Glomerular visceral epithelial cell (primary cell): ENCODE data around the gene JPH3.

ENCODE experiments used
- DNase-seq: peaks from one replicate; pipeline ENCODE4 v3.0.0-alpha.2; 2016; ENCODE audit errors: extremely low spot score

Gene JPH3

GRCh38 chr16:87740441-87740840, 138.1 kb downstream of the JPH3 start:
- DNase-seq: no peak

GRCh38 chr16:87740909-87741424, 138.7 kb downstream of the JPH3 start:
- DNase-seq: no peak

- DNase-seq: no peak
Measured at GRCh38 chr16:87741700-87742415, 139.6 kb downstream of the JPH3 start.

- no peak for DNase-seq
Measured at GRCh38 chr16:87742781-87743490, 140.6 kb downstream of the JPH3 start.

- DNase-seq: no peak
Measured at GRCh38 chr16:87744750-87745514, 142.6 kb downstream of the JPH3 start.

GRCh38 chr16:87746178-87746577, 143.9 kb downstream of the JPH3 start:
- DNase-seq: no peak
